HepG2 (cell line): ENCODE results near the gene GRM8. TPM values are rescaled to one million over a fixed set of nuclear protein-coding genes. Genes with fewer than 3 reads are reported as not detected.

ENCODE experiments used
- ATAC-seq: fragments of 200-7000 bp; cut with Tn5 transposase; 3 replicates; pipeline ENCODE4 v1.9.1; 2020; ENCODE audit warnings: mild to moderate bottlenecking, moderate library complexity
- BruUV-seq: library from RNA; stranded (reverse); fragments of 400-500 nt; replicated peaks from 2 replicates; lab custom pipeline; 2021; lab: Mats Ljungman, UMichigan
- CTCF ChIA-PET: fragments of 300-600 bp; formaldehyde crosslinking; extraction: SDS; loops from one replicate; lab custom pipeline; 2021; ENCODE audit warnings: low total read pairs, inconsistent platforms, low intra/inter-chr PET ratio; lab: Yijun Ruan, JAX
- POLR2A ChIA-PET: fragments of 350-600 bp; sonication (Branson Sonifier 250); formaldehyde crosslinking; loops from one replicate; lab custom pipeline; 2020; ENCODE audit warnings: antibody characterized with exemption, inconsistent platforms; lab: Yijun Ruan, JAX
- DNase-seq: peaks from one replicate; pipeline ENCODE4 v3.0.0-alpha.2; 2015; ENCODE audit warnings: low spot score
- FAIRE-seq: peaks from 3 replicates; lab custom pipeline; 2011; peaks lifted over from hg19 to GRCh38; lab: Jason Lieb, UNC
- H2AFZ ChIP-seq: one replicate; pipeline ENCODE4 v1.6.1; 2011; ENCODE audit warnings: low read length, inconsistent platforms
- H3K27ac ChIP-seq: fragments of 300-600 bp; 3 replicates; pipeline ENCODE4 v1.8.0; 2011; ENCODE audit warnings: mixed run types, mild to moderate bottlenecking, mixed read lengths, low read length, inconsistent platforms; ENCODE audit not compliant: insufficient read depth; ENCODE audit errors: extremely low read length
- H3K27me3 ChIP-seq, 2 experiments: fragments of 200-600 bp in 1 of 2; 2 replicates in 1 of 2; 3 replicates in 1 of 2; pipeline versions ENCODE4 v1.6.0 to v1.8.0; 2011; ENCODE audit warnings: low read length in 2 of 2, mild to moderate bottlenecking in 2 of 2, moderate library complexity in 2 of 2, inconsistent platforms in 1 of 2; ENCODE audit not compliant: insufficient read depth in 2 of 2, control insufficient read depth in 1 of 2
- H3K36me3 ChIP-seq, 2 experiments: fragments of 200-600 bp in 1 of 2; replicated peaks in 1 of 2; 2 replicates in 1 of 2; 3 replicates in 1 of 2; pipeline versions ENCODE4 v1.5.1 to v1.8.0; 2011; ENCODE audit warnings: low read length in 2 of 2, inconsistent platforms in 1 of 2; ENCODE audit not compliant: insufficient read depth in 2 of 2, control insufficient read depth in 1 of 2
- H3K4me1 ChIP-seq: 2 replicates; pipeline ENCODE4 v1.5.1; 2012; ENCODE audit warnings: low read length, inconsistent platforms; ENCODE audit not compliant: insufficient read depth
- H3K4me2 ChIP-seq: 2 replicates; pipeline ENCODE4 v1.6.0; 2011; ENCODE audit warnings: low read depth, low read length, inconsistent platforms
- H3K4me3 ChIP-seq, 3 experiments: fragments of 200-600 bp in 1 of 3; sonication (generic), shearing (Covaris generic) in 1 of 3; replicated peaks in 1 of 3; 2 replicates each; pipeline ENCODE4 v1.5.1; 2011 to 2016; ENCODE audit warnings: low read length in 3 of 3, inconsistent platforms in 2 of 3, low read depth in 2 of 3, mild to moderate bottlenecking in 2 of 3, control low read depth in 1 of 3, mixed read lengths in 1 of 3; ENCODE audit not compliant: insufficient read depth in 1 of 3
- H3K79me2 ChIP-seq: one replicate; pipeline ENCODE4 v1.6.1; 2011; ENCODE audit warnings: low read length, inconsistent platforms; ENCODE audit not compliant: insufficient read depth
- H3K9ac ChIP-seq: 2 replicates; pipeline ENCODE4 v1.6.0; 2011; ENCODE audit warnings: mild to moderate bottlenecking, low read depth, low read length, inconsistent platforms; ENCODE audit not compliant: insufficient read depth
- H3K9me3 ChIP-seq: 2 replicates; pipeline ENCODE4 v1.5.1; 2012; ENCODE audit warnings: mild to moderate bottlenecking, low read length
- H4K20me1 ChIP-seq: 2 replicates; pipeline ENCODE4 v1.6.0; 2011; ENCODE audit warnings: inconsistent platforms, mild to moderate bottlenecking, low read length, moderate library complexity; ENCODE audit not compliant: insufficient read depth
- GLI4 ChIP-seq: sonication (generic); formaldehyde crosslinking; IDR thresholded peaks from 2 replicates; pipeline ENCODE4 v1.5.1; 2020; ENCODE audit warnings: missing genetic modification reagents, mild to moderate bottlenecking, moderate library complexity, borderline replicate concordance
- HOXA7 ChIP-seq: sonication (generic); formaldehyde crosslinking; IDR thresholded peaks from 2 replicates; pipeline ENCODE4 v1.8.1; 2022; ENCODE audit warnings: mild to moderate bottlenecking, missing genetic modification reagents, moderate library complexity
- MAFF ChIP-seq: IDR thresholded peaks from 2 replicates; pipeline ENCODE4 v1.6.1; 2011; ENCODE audit warnings: low read depth, low read length, improper control_type of control experiment
- MAFK ChIP-seq, 2 experiments: IDR thresholded peaks in 1 of 2; conservative IDR thresholded peaks in 1 of 2; 2 replicates each; pipeline ENCODE4 v1.6.1; 2011; ENCODE audit warnings: improper control_type of control experiment in 2 of 2, low read length in 2 of 2
- ZNF572 ChIP-seq: sonication (generic); formaldehyde crosslinking; IDR thresholded peaks from 2 replicates; pipeline ENCODE4 v1.5.1; 2020; ENCODE audit warnings: mild to moderate bottlenecking, missing genetic modification reagents
- WGBS: methylation state at CpG from one replicate; pipeline ENCODE4 v1.1.6; 2017; ENCODE audit warnings: low lambda C conversion rate; 5-methylcytosine and 5-hydroxymethylcytosine counted together
- in situ Hi-C: cut with HindIII; loops from 2 replicates; pipeline ENCODE4 v1.10.0; 2017; ENCODE audit warnings: low pct_unique_long_range_greater_than_20kb; ENCODE audit not compliant: extremely low pct_ligation_motif_present
- intact Hi-C: fragments of 100-400 bp; cut with micrococcal nuclease; formaldehyde crosslinking; loops from one replicate; pipeline ENCODE4 v1.10.0; 2022; ENCODE audit not compliant: unreplicated experiment
- polyA plus RNA-seq, 8 experiments: library from polyadenylated mRNA; depleted of rRNA in 3 of 8; stranded (reverse) in 7 of 8; unstranded in 1 of 8; fragments of >200 nt; fragmentation: Illumina TruSeq in 4 of 8; extraction: Trizol in 4 of 8; gene quantifications; 2 replicates each; pipeline versions ENCODE4 v1.2.1 to v1.2.3, GENCODE V29; 2011 to 2016; ENCODE audit warnings: low read depth in 4 of 8, missing spikeins in 1 of 8, mixed read lengths in 1 of 8; ENCODE audit not compliant: insufficient read depth in 1 of 8
- total RNA-seq, 5 experiments: library from RNA; depleted of rRNA; stranded (reverse); fragments of >200 nt; fragmentation: Illumina TruSeq; extraction: Trizol; gene quantifications; 2 replicates each; pipeline ENCODE4 v1.2.3, GENCODE V29; 2016; ENCODE audit warnings: low read depth in 1 of 5
- TF ChIP-seq, protein P1 (sequence below), 2 experiments: IDR thresholded peaks; 2 replicates each; pipeline ENCODE4 v1.6.1; 2011 to 2012; ENCODE audit warnings: low read length in 2 of 2, borderline replicate concordance in 1 of 2, low read depth in 1 of 2, mild to moderate bottlenecking in 1 of 2, moderate library complexity in 1 of 2

The GRM8 gene
- total and polyA plus RNA-seq, 2 of the 13 experiments (the other 11 are each of a cell fraction or from before 2014, with no cell fraction given): not detected

GRCh38 chr7:126819197-126819484 lies 433.6 kb downstream of the GRM8 start (continued):
- TF ChIP-seq GLI4 (CRISPR knock-in tag): no peak
- TF ChIP-seq, all 625 proteins: peak for 0

- intact Hi-C loops: no loop called here
Observed at GRCh38 chr7:126818393-126819196, 434.1 kb downstream of the GRM8 start.

DNA sequence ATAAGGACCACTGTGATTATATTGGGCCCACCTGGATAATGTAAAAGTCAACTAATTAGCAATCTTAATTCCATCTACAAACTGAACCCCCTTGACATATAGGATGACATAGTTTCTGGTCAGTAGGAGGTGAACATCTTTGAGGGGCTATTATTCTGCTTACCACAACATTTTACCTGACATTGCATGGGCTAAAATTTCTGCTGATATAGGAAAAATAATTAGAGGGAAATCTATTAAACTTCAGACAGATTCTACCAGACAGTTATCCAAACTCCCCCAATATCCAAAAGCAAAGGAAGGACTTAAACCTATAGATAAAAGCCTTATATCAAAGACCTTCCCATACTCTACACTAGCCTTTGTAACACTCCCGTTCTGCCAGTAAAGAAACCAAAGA lies 443.6 kb downstream of the GRM8 start:
- Histone ChIP-seq H3K4me2 (no peak overlapping the region), H3K36me3 (no peaks in the 10 kb centered on the region), H3K4me1 (no peaks in the 10 kb centered on the region), H3K79me2 (no peaks in the 10 kb centered on the region), H3K27ac (no peak overlapping the region), H3K9me3 (peaks cover 7% of the 10 kb centered on the region), H3K4me3 (no peak overlapping the region), H3K27me3 (no peaks in the 10 kb centered on the region), H4K20me1 (no peaks in the 10 kb centered on the region), H2AFZ (no peak overlapping the region), H3K9ac (no peak overlapping the region)
- in situ Hi-C loops (loop anchor here (10.0 to 25.0 kb wide), 2 partner anchors 86 to 703 kb away; no protein-coding TSS in a partner anchor), intact Hi-C loops (loop anchor here (10.0 kb wide), 1 partner anchor 346 kb away; no protein-coding TSS in a partner anchor)
- DNase-seq: no peak
- no peak for ATAC-seq
- CTCF ChIA-PET: no interaction called here
- BruUV-seq: no TSS peak
- POLR2A ChIA-PET: no interaction called here
- FAIRE-seq: no peak
- TF ChIP-seq MAFK (conservative IDR thresholded peaks at IDR 0.05 in 1 of 2, IDR thresholded peaks at IDR 0.05 in 1 of 2; ENCODE audit: low read length in 2 of 2): peak; percentile 20 to 69; a peak in 3 of 4 replicates
- TF ChIP-seq MAFF: peak; percentile 51
- TF ChIP-seq, protein P1, sequence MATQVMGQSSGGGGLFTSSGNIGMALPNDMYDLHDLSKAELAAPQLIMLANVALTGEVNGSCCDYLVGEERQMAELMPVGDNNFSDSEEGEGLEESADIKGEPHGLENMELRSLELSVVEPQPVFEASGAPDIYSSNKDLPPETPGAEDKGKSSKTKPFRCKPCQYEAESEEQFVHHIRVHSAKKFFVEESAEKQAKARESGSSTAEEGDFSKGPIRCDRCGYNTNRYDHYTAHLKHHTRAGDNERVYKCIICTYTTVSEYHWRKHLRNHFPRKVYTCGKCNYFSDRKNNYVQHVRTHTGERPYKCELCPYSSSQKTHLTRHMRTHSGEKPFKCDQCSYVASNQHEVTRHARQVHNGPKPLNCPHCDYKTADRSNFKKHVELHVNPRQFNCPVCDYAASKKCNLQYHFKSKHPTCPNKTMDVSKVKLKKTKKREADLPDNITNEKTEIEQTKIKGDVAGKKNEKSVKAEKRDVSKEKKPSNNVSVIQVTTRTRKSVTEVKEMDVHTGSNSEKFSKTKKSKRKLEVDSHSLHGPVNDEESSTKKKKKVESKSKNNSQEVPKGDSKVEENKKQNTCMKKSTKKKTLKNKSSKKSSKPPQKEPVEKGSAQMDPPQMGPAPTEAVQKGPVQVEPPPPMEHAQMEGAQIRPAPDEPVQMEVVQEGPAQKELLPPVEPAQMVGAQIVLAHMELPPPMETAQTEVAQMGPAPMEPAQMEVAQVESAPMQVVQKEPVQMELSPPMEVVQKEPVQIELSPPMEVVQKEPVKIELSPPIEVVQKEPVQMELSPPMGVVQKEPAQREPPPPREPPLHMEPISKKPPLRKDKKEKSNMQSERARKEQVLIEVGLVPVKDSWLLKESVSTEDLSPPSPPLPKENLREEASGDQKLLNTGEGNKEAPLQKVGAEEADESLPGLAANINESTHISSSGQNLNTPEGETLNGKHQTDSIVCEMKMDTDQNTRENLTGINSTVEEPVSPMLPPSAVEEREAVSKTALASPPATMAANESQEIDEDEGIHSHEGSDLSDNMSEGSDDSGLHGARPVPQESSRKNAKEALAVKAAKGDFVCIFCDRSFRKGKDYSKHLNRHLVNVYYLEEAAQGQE (IDR thresholded peaks at IDR 0.05; ENCODE audit: borderline replicate concordance in 1 of 2, low read depth in 1 of 2, low read length in 2 of 2): no peak
- WGBS: 0% methylated on average over 1 of the region's 1 CpG

More at GRCh38 chr7:126818393-126819196, 434.1 kb downstream of the GRM8 start:
- Histone ChIP-seq H2AFZ (no peak overlapping the region), H3K9me3 (no peaks in the 10 kb centered on the region), H3K27me3 (no peaks in the 10 kb centered on the region), H3K27ac (no peak overlapping the region)
- WGBS: 3% methylated on average over 3 of the region's 3 CpGs
- DNase-seq: no peak
- no peak for TF ChIP-seq HOXA7
- no peak for TF ChIP-seq ZNF572
- TF ChIP-seq, all 625 proteins: peak for 0
- no TSS peak for BruUV-seq
- POLR2A ChIA-PET: no interaction called here
- no peak for ATAC-seq
- Histone ChIP-seq H3K79me2 (no peaks in the 10 kb centered on the region), H3K4me2 (no peak overlapping the region), H3K36me3 (no peaks in the 10 kb centered on the region), H4K20me1 (no peaks in the 10 kb centered on the region), H3K4me3 (no peak overlapping the region), H3K9ac (no peak overlapping the region), H3K4me1 (no peaks in the 10 kb centered on the region)
- in situ Hi-C loops: loop anchor here (25.0 kb wide), 1 partner anchor 694 kb away; no protein-coding TSS in a partner anchor
- CTCF ChIA-PET: no interaction called here
- no peak for FAIRE-seq
